Endothelial cell of umbilical vein (primary cell): Measurements from ENCODE around the gene TRPV2.

Experiments used
- POLR2A ChIP-seq: IDR thresholded peaks from 2 replicates; pipeline ENCODE4 v1.6.1; 2012; ENCODE audit warnings: low read depth, mild to moderate bottlenecking, control low read depth, low read length
- POLR2AphosphoS5 ChIP-seq: IDR thresholded peaks from 2 replicates; pipeline ENCODE4 v1.6.1; 2012; ENCODE audit warnings: low read depth, mild to moderate bottlenecking, control low read depth, low read length, moderate library complexity; ENCODE audit not compliant: insufficient read depth
- TF ChIP-seq, protein P1 (sequence below), 2 donors: IDR thresholded peaks; 1 replicate in 1 of 2; 2 replicates in 1 of 2; pipeline ENCODE4 v1.5.1; 2011; ENCODE audit warnings: low read length in 2 of 2, mild to moderate bottlenecking in 2 of 2, moderate library complexity in 2 of 2, control low read depth in 1 of 2, inconsistent platforms in 1 of 2, low read depth in 1 of 2; ENCODE audit not compliant: insufficient read depth in 1 of 2; ENCODE audit errors: extremely low read depth in 1 of 2
- TF ChIP-seq, protein P2 (sequence below): IDR thresholded peaks from 2 replicates; pipeline ENCODE4 v1.6.1; 2011; ENCODE audit not compliant: insufficient read depth, insufficient read length

DNA sequence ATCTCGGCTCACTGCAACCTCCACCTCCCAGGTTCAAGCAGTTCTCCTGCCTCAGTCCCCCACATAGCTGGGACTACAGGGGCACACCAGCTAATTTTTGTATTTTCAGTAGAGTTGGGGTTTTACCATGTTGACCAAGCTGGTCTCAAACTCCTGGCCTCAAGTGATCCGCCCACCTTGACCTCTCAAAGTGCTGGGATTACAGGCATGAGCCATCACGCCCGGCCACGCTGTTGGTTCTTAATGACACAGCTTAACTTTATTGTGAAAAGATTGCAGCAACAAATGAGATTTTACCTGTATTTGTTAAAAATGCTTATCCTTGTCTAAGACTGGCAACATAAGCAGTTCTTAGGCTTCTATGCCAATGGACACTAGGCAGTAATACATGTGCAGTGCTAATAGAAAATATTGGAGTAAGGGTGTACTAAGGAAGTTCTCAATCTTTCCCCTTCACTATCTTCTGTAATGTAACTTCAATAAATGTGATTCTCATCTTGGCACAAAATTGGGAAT, 31.5 kb upstream of the TRPV2 start:
- TF ChIP-seq, protein P1, sequence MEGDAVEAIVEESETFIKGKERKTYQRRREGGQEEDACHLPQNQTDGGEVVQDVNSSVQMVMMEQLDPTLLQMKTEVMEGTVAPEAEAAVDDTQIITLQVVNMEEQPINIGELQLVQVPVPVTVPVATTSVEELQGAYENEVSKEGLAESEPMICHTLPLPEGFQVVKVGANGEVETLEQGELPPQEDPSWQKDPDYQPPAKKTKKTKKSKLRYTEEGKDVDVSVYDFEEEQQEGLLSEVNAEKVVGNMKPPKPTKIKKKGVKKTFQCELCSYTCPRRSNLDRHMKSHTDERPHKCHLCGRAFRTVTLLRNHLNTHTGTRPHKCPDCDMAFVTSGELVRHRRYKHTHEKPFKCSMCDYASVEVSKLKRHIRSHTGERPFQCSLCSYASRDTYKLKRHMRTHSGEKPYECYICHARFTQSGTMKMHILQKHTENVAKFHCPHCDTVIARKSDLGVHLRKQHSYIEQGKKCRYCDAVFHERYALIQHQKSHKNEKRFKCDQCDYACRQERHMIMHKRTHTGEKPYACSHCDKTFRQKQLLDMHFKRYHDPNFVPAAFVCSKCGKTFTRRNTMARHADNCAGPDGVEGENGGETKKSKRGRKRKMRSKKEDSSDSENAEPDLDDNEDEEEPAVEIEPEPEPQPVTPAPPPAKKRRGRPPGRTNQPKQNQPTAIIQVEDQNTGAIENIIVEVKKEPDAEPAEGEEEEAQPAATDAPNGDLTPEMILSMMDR (IDR thresholded peaks at IDR 0.05; ENCODE audit: extremely low read depth in 1 of 2, insufficient read depth in 1 of 2, low read depth in 1 of 2, low read length in 2 of 2): no peak
- no peak for TF ChIP-seq POLR2A
- TF ChIP-seq, protein P2, sequence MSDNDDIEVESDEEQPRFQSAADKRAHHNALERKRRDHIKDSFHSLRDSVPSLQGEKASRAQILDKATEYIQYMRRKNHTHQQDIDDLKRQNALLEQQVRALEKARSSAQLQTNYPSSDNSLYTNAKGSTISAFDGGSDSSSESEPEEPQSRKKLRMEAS: no peak
- no peak for TF ChIP-seq POLR2AphosphoS5
